GM19328 (cell line): ENCODE data around the gene MIS12.
A peak's percentile ranks its signal among the peaks of the same experiment; 100 is the strongest.

Experiments used
- ATAC-seq: cut with Tn5 transposase; IDR thresholded peaks from one replicate; pipeline ENCODE4 v1.9.1; 2021; ENCODE audit warnings: mild to moderate bottlenecking, moderate library complexity; ENCODE audit not compliant: unreplicated experiment

Gene MIS12, protein sequence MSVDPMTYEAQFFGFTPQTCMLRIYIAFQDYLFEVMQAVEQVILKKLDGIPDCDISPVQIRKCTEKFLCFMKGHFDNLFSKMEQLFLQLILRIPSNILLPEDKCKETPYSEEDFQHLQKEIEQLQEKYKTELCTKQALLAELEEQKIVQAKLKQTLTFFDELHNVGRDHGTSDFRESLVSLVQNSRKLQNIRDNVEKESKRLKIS

GRCh38 chr17:5486206-5487124, at the start of gene MIS12:
Gene MIS12 (plus strand): TSS chr17:5486566. CDS start chr17:5488863, 2,297 bp downstream.
- peak; percentile 90 for ATAC-seq

- no peak for ATAC-seq
Measured at GRCh38 chr17:5437721-5438317, 48.5 kb upstream of the MIS12 start.

DNA sequence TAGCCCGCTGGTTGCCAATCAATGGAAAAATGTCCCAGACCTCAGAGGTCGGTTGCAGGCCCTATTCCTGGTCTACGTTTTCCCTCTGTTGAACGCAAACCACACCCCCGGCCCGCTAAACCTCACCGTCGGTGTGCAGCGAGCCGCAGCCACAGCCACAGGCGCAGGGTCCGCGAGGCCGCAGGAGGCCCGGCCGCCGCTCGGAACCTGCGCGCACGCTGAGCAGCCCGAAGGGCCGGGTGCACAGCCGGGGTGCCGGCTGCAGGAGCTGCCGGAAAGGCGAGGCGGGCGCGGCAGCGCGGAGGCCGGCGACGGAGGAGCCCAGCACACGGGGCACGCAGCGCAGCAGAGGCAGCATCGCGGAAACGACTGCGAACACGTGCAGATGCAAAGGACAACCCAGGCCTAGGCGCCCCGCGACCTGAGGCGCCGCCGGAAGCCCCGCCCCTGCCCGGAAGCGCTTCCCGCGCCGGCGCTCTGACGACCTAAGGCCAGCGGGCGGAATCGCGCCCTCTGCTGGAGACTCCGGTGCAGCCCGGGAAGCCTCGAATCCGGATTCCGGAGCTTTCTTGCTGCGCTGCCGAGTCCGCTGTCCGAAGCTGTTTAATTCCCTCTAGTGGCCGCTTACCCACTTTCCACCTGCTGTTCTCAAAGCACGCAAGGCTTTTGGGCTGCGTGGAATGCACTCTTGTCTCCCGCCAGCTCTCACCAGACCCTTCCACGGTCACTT, 47.5 kb upstream of the MIS12 start, which contains the start of gene C1QBP:
Gene C1QBP, minus strand, starts transcription at position 440 of the 730 bp plus-strand sequence. Its CDS starts 82 bp downstream, at position 358.
- peak; percentile 76 for ATAC-seq

GRCh38 chr17:5439446-5439764, 47.0 kb upstream of the MIS12 start:
- no peak for ATAC-seq

DNA sequence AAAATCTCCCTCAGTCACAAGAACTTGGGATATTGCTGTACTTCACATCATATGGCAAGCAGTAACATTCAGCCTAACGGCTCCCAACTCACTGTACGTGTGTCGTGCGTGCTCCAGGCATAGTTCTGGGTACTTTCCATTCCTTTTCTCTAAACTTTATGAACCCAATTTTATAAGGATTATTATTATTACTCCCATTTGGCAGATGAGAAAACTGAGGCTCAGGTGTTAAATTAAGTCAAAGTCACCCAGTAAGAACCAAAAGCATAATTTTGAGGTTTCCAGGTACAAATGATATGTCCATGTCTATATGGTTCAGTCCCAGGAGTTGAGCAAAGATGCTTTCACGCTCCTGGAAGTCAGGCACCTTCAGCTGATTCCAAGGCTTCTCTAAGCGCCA, 42.6 kb upstream of the MIS12 start:
- ATAC-seq: no peak

- ATAC-seq: no peak
Measured at GRCh38 chr17:5444209-5444608, 42.2 kb upstream of the MIS12 start.

- ATAC-seq: no peak
Measured at GRCh38 chr17:5446786-5447185, 39.6 kb upstream of the MIS12 start.

DNA sequence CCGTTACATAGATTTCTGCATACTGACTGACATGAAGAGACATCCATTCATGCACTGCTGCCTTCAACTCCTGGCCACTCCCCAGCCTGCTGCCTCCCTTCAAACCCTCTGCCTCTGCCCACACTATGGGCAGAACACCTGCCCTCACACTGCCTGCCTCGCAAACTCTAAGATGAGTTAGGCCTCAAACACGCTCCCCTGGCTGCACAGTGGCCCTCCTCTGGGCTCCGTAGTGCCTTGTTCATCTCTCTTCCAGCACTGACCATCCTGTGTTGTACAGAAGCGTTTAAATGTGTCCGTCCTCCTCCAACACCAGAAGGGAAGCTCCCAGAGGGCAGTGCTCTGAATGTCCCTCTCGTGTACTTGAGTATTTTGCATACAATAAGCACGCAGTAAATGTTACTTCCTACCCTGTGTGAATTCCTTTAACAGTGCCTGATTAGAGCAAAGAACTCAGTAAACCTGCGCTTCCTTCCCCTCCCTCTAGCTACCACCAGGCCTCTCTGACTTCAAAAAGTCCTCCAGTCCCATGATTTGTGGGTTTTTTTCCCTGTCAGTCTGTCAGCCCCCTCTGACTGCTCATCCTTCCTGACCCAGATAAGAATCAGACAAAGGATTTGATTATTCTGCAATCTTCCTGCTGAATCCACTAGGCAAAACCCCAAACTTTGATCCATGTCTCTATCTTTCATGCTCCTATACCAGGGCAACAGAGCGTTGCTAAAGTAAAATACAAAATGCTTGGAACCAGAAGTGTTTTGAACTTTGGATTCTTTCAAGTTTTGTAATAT, 21.5 kb upstream of the MIS12 start:
- no peak for ATAC-seq

GRCh38 chr17:5466295-5466694, 20.1 kb upstream of the MIS12 start:
- no peak for ATAC-seq

DNA sequence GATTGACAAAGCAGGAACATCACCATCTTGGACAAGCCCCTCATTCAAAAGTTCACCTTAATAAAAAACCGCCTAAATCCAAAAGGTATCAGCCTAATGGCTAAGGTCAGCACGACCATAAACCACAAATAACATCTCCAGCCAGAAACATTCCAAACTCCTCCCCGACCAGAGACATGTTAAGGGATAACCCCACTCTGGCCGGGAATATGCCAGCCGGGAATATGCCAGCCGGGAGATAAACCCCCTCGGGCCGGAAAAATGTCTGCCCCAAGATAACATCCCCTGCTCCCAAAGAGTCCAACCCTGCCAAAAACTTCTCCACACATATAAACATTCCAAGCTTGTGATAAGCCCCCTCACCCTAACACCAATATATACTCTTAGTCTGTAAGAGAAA, 18.9 kb upstream of the MIS12 start:
- ATAC-seq: no peak

DNA sequence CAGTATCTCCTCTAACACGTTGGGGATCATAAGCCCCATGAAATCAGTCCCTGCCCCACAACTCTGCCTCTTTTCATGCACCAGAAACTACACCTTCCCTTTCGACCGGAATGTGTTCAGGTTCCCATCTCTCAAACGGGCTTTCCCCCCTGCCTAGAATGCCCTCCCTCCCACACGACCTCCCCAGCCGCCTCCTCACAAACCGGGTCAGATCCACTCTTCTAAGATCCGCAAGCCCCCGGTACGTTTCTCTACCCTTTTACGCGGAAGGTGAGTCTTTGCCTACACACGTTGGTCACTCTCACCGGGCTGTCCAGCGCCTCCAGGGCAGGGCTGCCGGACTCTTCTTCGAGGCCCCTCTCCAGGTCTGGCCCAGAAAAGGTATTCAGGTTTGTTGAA, 18.3 kb upstream of the MIS12 start:
- no peak for ATAC-seq

- ATAC-seq: no peak
Measured at GRCh38 chr17:5472511-5472910, 13.9 kb upstream of the MIS12 start.

DNA sequence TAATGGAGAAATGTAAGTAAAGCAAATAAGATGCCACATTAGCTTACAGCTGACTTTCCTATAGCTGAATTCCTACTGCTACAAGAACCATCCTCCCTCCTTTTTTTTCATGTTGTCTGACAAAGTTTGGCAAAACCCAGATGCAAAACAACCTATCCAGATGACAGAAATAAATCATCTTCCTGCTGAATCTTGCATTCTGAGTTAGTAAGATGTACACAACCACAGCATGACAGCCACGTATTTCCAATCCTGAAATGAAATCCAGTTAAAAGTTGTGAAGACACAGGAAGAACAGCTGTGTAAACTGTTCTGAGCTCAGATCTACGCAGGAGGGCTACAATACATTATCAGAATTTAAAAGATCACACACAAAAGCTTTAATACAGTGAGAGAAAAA, 12.5 kb upstream of the MIS12 start:
- ATAC-seq: no peak

DNA sequence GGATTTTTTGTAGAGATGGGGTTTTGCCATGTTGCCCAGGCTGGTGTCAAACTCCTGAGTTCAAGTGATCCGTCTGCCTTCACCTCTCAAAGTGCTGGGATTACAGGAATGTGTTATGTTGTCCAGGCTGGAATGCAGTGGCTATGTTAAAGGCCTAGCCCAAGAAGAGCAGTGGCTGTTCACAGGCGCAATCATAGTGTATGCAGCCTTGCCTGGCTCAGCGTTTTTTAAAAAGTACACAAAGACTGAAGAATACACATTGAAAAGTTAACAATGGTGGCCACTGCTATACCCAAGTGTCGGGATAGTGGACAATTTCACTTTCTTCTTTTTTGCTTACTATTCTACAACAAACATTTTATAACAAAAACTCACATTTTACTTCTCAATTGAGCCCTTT, 7.4 kb upstream of the MIS12 start:
- ATAC-seq: no peak

- ATAC-seq: no peak
Measured at GRCh38 chr17:5480962-5481361, 5.4 kb upstream of the MIS12 start.

GRCh38 chr17:5481451-5481850, 4.9 kb upstream of the MIS12 start:
- no peak for ATAC-seq

- peak; percentile 20 for ATAC-seq
Measured at GRCh38 chr17:5485270-5486205, 828 bp upstream of the MIS12 start, which contains the start of gene DERL2. Gene DERL2 (minus strand): TSS chr17:5486178. CDS start chr17:5486161, 17 bp downstream.

DNA sequence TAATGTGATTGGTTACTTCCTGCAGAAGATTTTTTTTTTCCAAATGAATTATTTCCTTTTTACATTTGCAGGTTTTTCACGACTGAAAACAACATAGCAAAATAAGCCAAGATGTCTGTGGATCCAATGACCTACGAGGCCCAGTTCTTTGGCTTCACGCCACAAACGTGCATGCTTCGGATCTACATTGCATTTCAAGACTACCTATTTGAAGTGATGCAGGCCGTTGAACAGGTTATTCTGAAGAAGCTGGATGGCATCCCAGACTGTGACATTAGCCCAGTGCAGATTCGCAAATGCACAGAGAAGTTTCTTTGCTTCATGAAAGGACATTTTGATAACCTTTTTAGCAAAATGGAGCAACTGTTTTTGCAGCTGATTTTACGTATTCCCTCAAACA, 2.4 kb downstream of the MIS12 start:
- no peak for ATAC-seq

- ATAC-seq: no peak
Measured at GRCh38 chr17:5492970-5493369, 6.6 kb downstream of the MIS12 start.
